Fibroblast of skin of back (primary cell): ENCODE data around the gene ARHGAP10.
A peak's percentile ranks its signal among the peaks of the same experiment; 100 is the strongest.

Experiments
- DNase-seq: peaks from one replicate; pipeline ENCODE4 v3.0.0-alpha.2; 2013

Gene ARHGAP10

GRCh38 chr4:147770831-147771230 is 38.9 kb downstream of the ARHGAP10 start:
- DNase-seq: no peak

GRCh38 chr4:147772056-147772455 is 40.2 kb downstream of the ARHGAP10 start:
- DNase-seq: no peak

- peak; percentile 94 for DNase-seq
Observed at GRCh38 chr4:147772459-147772969, 40.6 kb downstream of the ARHGAP10 start.

- DNase-seq: peak; percentile 49
Observed at GRCh38 chr4:147773261-147774184, 41.6 kb downstream of the ARHGAP10 start.

GRCh38 chr4:147776716-147777115 is 44.8 kb downstream of the ARHGAP10 start:
- no peak for DNase-seq

GRCh38 chr4:147777456-147778091 is 45.7 kb downstream of the ARHGAP10 start:
- no peak for DNase-seq

GRCh38 chr4:147778942-147779341 is 47.1 kb downstream of the ARHGAP10 start:
- no peak for DNase-seq

- DNase-seq: no peak
Observed at GRCh38 chr4:147779451-147779850, 47.6 kb downstream of the ARHGAP10 start.

GRCh38 chr4:147780137-147780777 is 48.4 kb downstream of the ARHGAP10 start:
- DNase-seq: no peak

GRCh38 chr4:147782087-147782781 is 50.3 kb downstream of the ARHGAP10 start:
- peak; percentile 44 for DNase-seq

GRCh38 chr4:147785129-147785528 is 53.2 kb downstream of the ARHGAP10 start:
- DNase-seq: no peak

GRCh38 chr4:147786031-147786430 is 54.1 kb downstream of the ARHGAP10 start:
- DNase-seq: no peak

GRCh38 chr4:147786531-147786930 is 54.6 kb downstream of the ARHGAP10 start:
- DNase-seq: no peak

GRCh38 chr4:147787204-147787603 is 55.3 kb downstream of the ARHGAP10 start:
- peak; percentile 58 for DNase-seq

GRCh38 chr4:147788791-147789190 is 56.9 kb downstream of the ARHGAP10 start:
- no peak for DNase-seq

- peak; percentile 20 for DNase-seq
Observed at GRCh38 chr4:147789596-147789995, 57.7 kb downstream of the ARHGAP10 start.

- no peak for DNase-seq
Observed at GRCh38 chr4:147790412-147790811, 58.5 kb downstream of the ARHGAP10 start.

- no peak for DNase-seq
Observed at GRCh38 chr4:147791341-147791740, 59.5 kb downstream of the ARHGAP10 start.

- DNase-seq: no peak
Observed at GRCh38 chr4:147791865-147792264, 60.0 kb downstream of the ARHGAP10 start.

GRCh38 chr4:147793569-147794313 is 61.9 kb downstream of the ARHGAP10 start:
- no peak for DNase-seq

- no peak for DNase-seq
Observed at GRCh38 chr4:147794314-147794680, 62.4 kb downstream of the ARHGAP10 start.
